Measurements from ENCODE around the gene FGF22.

DNA sequence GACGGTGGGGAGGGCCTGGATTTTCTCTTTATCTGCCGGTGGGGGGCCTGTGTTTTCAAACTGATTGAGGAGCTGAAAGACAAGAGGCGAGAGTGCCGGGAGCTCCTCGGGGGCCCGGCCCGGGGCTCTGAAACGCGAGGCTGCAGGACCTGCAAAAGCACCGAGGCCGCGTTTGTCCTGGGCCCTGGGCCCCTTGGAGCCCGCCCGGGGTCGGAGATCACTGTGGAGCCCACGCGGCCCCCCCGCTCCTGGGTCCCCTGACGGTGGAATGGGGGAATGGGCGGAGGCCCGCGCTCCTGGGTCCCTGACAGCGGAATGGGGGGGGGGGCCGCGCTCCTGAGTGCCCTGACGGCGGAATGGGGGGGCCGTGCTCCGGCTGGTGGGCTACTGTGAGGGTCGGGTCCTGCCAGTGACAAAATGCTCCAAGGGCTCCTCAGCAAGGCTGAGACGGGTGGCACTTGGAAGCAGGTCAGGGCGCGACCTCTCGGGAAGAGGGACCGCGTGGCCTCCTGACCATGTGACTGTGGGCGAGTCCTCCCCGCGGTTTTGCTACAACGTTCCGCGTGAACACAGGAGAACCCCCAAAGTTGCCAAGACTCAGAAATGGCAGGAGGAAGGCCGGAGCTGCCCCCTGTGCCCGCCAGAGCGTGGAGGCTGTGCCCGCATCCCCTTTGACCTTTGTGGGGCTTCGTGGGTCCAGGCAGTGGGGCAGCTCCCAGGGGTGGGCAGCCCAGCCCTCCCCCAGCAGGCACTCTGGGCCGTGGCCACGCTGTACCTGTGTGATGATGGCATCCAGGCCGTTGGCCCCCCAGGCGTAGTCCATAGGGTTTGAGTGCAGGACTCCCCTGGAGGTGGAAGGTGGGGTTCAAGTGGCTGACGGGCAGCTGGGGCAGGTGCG lies 9.5 kb downstream of the FGF22 start:
- TF ChIP-seq EZH2phosphoT487 (IDR thresholded peaks at IDR 0.05; ENCODE audit: low read depth, severe bottlenecking, unreplicated experiment) = no peak
- no peak for TF ChIP-seq CTCF (IDR thresholded peaks at IDR 0.05; ENCODE audit: poor library complexity)
